Measurements from ENCODE around the gene DTL. TPM values are rescaled to one million over a fixed set of nuclear protein-coding genes. Genes with fewer than 3 reads are reported as not detected.

The DTL gene
- total RNA-seq, 6 experiments from 2014 or later: 13.3 to 21.7 (median 18.2) TPM

DNA sequence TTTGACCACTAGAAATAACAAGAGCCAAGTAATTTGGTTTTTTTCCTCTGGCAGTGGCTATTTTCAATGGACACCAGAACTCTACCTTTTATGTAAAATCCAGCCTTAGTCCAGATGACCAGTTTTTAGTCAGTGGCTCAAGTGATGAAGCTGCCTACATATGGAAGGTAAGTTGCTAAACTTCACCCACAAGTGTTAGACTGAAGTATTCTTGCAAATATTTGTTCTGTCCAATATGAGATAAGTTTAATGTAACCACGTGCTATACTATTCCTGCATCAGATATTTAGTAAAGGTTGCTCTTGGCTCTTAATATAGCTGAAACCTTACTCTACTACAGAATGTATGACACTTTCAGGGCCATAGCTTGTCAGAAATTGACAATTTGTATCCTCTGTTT, 36.5 kb downstream of the DTL start:
- H3K9me3 Mint-ChIP-seq: no peaks in the 10 kb centered on the region
- no peak overlapping the region for H3K27ac Mint-ChIP-seq
- no peaks in the 10 kb centered on the region for H3K27me3 Mint-ChIP-seq (ENCODE audit: insufficient read depth)
- no peak for DNase-seq
- no peak for TF ChIP-seq CTCF (IDR thresholded peaks at IDR 0.05)
- H3K36me3 Mint-ChIP-seq (ENCODE audit: low read depth): no peaks in the 10 kb centered on the region; the same call in 1 of the 2 replicates
- peaks cover 8% of the 10 kb centered on the region for H3K4me1 Mint-ChIP-seq (ENCODE audit: low read depth)
- no peak overlapping the region for H3K4me3 Mint-ChIP-seq

GRCh38 chr1:212073490-212073889, 37.9 kb downstream of the DTL start:
- H3K9me3 Mint-ChIP-seq: no peaks in the 10 kb centered on the region
- peak; percentile 30; the same call in 1 of the 2 replicates for TF ChIP-seq CTCF (IDR thresholded peaks at IDR 0.05)
- no peaks in the 10 kb centered on the region; the same call in 1 of the 2 replicates for H3K36me3 Mint-ChIP-seq (ENCODE audit: low read depth)
- H3K27ac Mint-ChIP-seq: no peak overlapping the region
- H3K4me3 Mint-ChIP-seq: no peak overlapping the region
- DNase-seq: no peak
- peaks cover 10% of the 10 kb centered on the region for H3K4me1 Mint-ChIP-seq (ENCODE audit: low read depth)
- H3K27me3 Mint-ChIP-seq (ENCODE audit: insufficient read depth): no peaks in the 10 kb centered on the region

- Mint-ChIP-seq H3K27me3 (ENCODE audit: insufficient read depth) (no peaks in the 10 kb centered on the region), H3K4me1 (ENCODE audit: low read depth) (peaks cover 10% of the 10 kb centered on the region), H3K4me3 (no peak overlapping the region), H3K27ac (no peak overlapping the region), H3K9me3 (no peaks in the 10 kb centered on the region), H3K36me3 (ENCODE audit: low read depth) (no peaks in the 10 kb centered on the region; the same call in 1 of the 2 replicates)
- no peak for DNase-seq
- no peak for TF ChIP-seq CTCF (IDR thresholded peaks at IDR 0.05)
These were observed 38.8 kb downstream of the DTL start for GRCh38 chr1:212074313-212074712.

DNA sequence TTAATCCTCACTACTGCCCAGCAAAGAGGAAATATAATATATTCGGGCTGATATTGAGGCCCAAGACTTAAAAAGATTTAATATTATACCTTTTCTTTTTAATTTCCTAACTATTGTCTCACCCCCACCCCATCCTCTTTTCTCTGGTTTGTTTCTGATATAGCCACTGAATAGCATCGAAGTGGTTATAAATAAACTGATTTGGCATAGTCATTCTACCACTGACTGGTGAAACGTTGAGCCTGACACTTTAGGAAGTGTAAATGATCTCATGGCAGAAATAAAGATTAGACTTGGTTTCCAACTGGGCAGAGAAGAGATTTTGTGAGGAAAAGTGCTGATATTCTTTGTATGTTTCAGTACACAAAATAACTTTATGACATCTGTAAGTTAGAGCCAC, 39.3 kb downstream of the DTL start:
- Mint-ChIP-seq H3K27ac (no peak overlapping the region), H3K9me3 (no peaks in the 10 kb centered on the region), H3K4me3 (no peak overlapping the region), H3K4me1 (ENCODE audit: low read depth) (peaks cover 10% of the 10 kb centered on the region), H3K36me3 (ENCODE audit: low read depth) (no peaks in the 10 kb centered on the region; the same call in 1 of the 2 replicates), H3K27me3 (ENCODE audit: insufficient read depth) (no peaks in the 10 kb centered on the region)
- no peak for TF ChIP-seq CTCF (IDR thresholded peaks at IDR 0.05)
- DNase-seq: no peak

- H3K4me1 Mint-ChIP-seq (ENCODE audit: low read depth): peaks cover 10% of the 10 kb centered on the region
- H3K4me3 Mint-ChIP-seq: no peak overlapping the region
- no peak for DNase-seq
- H3K27ac Mint-ChIP-seq: peak overlapping the region; percentile 4; the same call in 1 of the 2 replicates
- no peaks in the 10 kb centered on the region for H3K27me3 Mint-ChIP-seq (ENCODE audit: insufficient read depth)
- no peak for TF ChIP-seq CTCF (IDR thresholded peaks at IDR 0.05)
- no peaks in the 10 kb centered on the region for H3K9me3 Mint-ChIP-seq
- H3K36me3 Mint-ChIP-seq (ENCODE audit: low read depth): no peaks in the 10 kb centered on the region; the same call in 1 of the 2 replicates
These were observed 41.5 kb downstream of the DTL start for GRCh38 chr1:212077028-212077427.

- no peak for TF ChIP-seq CTCF (IDR thresholded peaks at IDR 0.05)
- no peaks in the 10 kb centered on the region; the same call in 1 of the 2 replicates for H3K36me3 Mint-ChIP-seq (ENCODE audit: low read depth)
- no peaks in the 10 kb centered on the region for H3K9me3 Mint-ChIP-seq
- H3K4me3 Mint-ChIP-seq: no peak overlapping the region
- no peaks in the 10 kb centered on the region for H3K27me3 Mint-ChIP-seq (ENCODE audit: insufficient read depth)
- peaks cover 10% of the 10 kb centered on the region for H3K4me1 Mint-ChIP-seq (ENCODE audit: low read depth)
- no peak overlapping the region for H3K27ac Mint-ChIP-seq
- DNase-seq: no peak
These were observed 43.3 kb downstream of the DTL start for GRCh38 chr1:212078826-212079225.

Measured in HFFc6 (cell line).